NCI-H526 treated with DMSO at 0.1 percent for 48 hours (cell line): ENCODE data around the gene PIWIL4.

Experiments
- DNase-seq: peaks from one replicate; lab custom pipeline; 2025; lab: John Stamatoyannopoulos, UW

Gene PIWIL4

GRCh38 chr11:94567181-94567670 lies at the start of gene PIWIL4:
Gene PIWIL4 (plus strand): TSS chr11:94567368. CDS start chr11:94567519, 151 bp downstream.
- DNase-seq: no peak

DNA sequence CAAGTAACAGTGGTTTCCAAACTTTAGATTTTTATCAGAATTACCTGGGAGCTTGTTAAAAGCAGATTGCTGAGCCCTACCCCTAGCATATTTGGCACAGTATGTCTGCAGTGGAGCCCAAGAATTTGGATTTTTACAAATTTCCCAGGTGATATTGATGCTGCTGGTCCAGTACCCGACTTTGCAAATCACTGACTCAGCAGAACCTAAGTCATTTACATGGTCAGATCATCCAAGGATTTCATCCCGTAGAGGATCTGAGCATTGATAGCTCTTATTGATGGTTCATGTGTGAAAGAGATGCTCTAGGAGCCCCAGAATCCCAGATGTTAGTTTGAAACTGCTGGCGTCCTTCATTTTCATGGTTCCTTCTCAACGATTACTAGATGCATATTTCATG lies 48.9 kb upstream of the PIWIL4 start:
- DNase-seq: no peak

- peak; percentile 23 for DNase-seq
Observed at GRCh38 chr11:94519478-94520084, 47.6 kb upstream of the PIWIL4 start.

DNA sequence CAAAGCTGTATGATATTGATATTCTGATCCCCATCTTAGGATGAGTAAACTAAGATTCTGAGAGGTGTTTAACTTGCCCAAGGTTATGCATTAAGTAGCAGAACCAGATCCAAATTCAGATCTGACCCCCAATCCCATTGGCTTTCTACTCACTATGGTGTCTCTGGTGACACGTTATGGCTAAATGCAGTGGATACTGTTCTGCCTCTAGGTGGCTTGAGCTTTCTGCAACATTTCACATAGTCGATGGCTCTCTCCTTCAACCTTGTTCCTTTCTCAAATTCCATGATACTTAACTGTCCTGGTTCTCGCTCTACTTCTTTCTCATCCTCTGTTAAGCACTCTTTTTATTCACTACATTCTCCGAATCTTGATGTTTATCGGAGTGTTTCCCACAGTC lies 45.5 kb upstream of the PIWIL4 start:
- peak; percentile 25 for DNase-seq

GRCh38 chr11:94524341-94524740 lies 42.8 kb upstream of the PIWIL4 start:
- no peak for DNase-seq

- DNase-seq: no peak
Observed at GRCh38 chr11:94525546-94526324, 41.4 kb upstream of the PIWIL4 start.

GRCh38 chr11:94526645-94527438 lies 40.3 kb upstream of the PIWIL4 start:
- no peak for DNase-seq

DNA sequence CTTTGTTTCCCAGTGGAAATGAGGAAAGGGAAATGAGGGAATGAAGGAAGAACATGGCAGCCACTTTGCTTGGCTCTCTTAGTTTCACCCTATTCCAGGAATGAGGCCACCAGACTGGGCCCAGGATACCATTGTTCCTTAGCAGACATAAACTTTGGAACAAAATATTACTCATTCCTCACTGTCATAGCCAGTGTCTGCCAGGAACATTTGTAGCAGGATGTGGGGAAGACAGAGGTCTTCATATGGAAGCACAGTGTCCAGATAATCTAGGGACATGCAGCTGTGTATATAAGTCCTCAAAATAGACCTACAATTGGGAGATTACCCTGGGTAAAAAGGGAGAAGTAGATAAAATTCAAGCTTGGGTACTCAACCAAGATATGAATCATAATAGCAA lies 38.6 kb upstream of the PIWIL4 start:
- DNase-seq: no peak

GRCh38 chr11:94532211-94532610 lies 35.0 kb upstream of the PIWIL4 start:
- DNase-seq: no peak

- DNase-seq: no peak
Observed at GRCh38 chr11:94533206-94533605, 34.0 kb upstream of the PIWIL4 start.

DNA sequence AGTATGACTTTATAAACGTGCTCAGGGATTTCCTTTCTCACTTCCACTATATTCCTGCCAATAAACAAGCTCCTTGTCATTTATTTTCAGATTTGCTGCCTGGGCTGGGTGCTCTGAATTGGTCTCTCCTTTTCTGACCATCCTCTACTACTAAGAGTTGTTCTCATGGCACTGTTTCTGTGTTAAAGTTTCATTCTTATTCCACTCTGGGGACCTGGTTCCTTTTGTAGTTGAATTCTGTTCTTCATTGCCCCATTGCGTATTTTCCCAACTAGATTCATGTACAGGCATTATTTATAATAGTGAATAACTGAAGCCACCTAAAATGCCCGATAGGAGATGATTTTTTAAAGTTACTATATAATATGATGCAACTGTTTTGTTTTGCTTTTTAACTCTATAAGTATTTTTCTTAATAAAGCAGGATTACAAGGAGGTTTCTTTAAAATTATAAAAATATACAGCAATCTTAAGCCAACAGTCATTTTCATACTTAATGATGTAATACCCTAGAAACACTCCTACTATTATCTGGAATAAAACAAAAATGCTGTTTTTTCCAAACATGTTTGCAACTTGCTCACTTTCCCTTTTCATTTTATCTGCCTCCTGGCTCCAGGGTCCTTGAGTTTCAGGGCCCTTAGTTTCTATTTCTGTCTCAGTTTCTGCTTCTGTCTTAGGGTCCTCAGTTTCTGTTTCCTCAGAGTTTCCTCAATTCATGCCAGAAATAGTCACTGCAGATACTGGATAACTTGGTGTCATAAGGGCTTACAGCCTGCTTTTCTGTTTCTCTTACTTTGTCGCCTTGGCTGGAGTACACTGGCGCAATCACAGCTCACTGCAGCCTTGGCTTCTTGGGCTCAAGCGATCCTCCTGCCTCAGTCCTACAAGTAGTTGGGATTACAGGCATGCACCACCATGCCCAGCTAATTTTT lies 33.2 kb upstream of the PIWIL4 start:
- no peak for DNase-seq

- DNase-seq: no peak
Observed at GRCh38 chr11:94536386-94536785, 30.8 kb upstream of the PIWIL4 start.

GRCh38 chr11:94537031-94537600 lies 30.1 kb upstream of the PIWIL4 start:
- DNase-seq: no peak

GRCh38 chr11:94539420-94539819 lies 27.7 kb upstream of the PIWIL4 start:
- no peak for DNase-seq

- peak; percentile 93 for DNase-seq
Observed at GRCh38 chr11:94543695-94544645, 23.2 kb upstream of the PIWIL4 start, which contains the start of gene FUT4. Gene FUT4 (plus strand): TSS chr11:94543921. CDS start chr11:94544134, 213 bp downstream.

DNA sequence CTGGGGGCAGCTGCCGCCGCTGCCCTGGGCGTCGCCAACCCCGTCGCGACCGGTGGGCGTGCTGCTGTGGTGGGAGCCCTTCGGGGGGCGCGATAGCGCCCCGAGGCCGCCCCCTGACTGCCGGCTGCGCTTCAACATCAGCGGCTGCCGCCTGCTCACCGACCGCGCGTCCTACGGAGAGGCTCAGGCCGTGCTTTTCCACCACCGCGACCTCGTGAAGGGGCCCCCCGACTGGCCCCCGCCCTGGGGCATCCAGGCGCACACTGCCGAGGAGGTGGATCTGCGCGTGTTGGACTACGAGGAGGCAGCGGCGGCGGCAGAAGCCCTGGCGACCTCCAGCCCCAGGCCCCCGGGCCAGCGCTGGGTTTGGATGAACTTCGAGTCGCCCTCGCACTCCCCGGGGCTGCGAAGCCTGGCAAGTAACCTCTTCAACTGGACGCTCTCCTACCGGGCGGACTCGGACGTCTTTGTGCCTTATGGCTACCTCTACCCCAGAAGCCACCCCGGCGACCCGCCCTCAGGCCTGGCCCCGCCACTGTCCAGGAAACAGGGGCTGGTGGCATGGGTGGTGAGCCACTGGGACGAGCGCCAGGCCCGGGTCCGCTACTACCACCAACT lies 22.4 kb upstream of the PIWIL4 start:
- no peak for DNase-seq

DNA sequence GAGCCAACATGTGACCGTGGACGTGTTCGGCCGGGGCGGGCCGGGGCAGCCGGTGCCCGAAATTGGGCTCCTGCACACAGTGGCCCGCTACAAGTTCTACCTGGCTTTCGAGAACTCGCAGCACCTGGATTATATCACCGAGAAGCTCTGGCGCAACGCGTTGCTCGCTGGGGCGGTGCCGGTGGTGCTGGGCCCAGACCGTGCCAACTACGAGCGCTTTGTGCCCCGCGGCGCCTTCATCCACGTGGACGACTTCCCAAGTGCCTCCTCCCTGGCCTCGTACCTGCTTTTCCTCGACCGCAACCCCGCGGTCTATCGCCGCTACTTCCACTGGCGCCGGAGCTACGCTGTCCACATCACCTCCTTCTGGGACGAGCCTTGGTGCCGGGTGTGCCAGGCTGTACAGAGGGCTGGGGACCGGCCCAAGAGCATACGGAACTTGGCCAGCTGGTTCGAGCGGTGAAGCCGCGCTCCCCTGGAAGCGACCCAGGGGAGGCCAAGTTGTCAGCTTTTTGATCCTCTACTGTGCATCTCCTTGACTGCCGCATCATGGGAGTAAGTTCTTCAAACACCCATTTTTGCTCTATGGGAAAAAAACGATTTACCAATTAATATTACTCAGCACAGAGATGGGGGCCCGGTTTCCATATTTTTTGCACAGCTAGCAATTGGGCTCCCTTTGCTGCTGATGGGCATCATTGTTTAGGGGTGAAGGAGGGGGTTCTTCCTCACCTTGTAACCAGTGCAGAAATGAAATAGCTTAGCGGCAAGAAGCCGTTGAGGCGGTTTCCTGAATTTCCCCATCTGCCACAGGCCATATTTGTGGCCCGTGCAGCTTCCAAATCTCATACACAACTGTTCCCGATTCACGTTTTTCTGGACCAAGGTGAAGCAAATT lies 21.7 kb upstream of the PIWIL4 start:
- DNase-seq: no peak

DNA sequence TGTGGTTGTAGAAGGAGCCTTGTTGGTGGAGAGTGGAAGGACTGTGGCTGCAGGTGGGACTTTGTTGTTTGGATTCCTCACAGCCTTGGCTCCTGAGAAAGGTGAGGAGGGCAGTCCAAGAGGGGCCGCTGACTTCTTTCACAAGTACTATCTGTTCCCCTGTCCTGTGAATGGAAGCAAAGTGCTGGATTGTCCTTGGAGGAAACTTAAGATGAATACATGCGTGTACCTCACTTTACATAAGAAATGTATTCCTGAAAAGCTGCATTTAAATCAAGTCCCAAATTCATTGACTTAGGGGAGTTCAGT lies 21.1 kb upstream of the PIWIL4 start:
- no peak for DNase-seq

- DNase-seq: no peak
Observed at GRCh38 chr11:94546886-94547285, 20.3 kb upstream of the PIWIL4 start.
